PFSK-1 (cell line): ENCODE data around the gene MATN1.

Experiments used
- FOXP2 ChIP-seq: optimal IDR thresholded peaks from 2 replicates; pipeline ENCODE3; 2011; ENCODE audit warnings: borderline replicate concordance, control low read depth, inconsistent platforms; ENCODE audit not compliant: insufficient read depth; ENCODE audit errors: extremely low read length, extremely low read depth
- POLR2AphosphoS5 ChIP-seq: IDR thresholded peaks from 2 replicates; pipeline ENCODE4 v1.6.1; 2012; ENCODE audit warnings: low read depth, mild to moderate bottlenecking, control low read depth, low read length, moderate library complexity
- SIN3A ChIP-seq: IDR thresholded peaks from 2 replicates; pipeline ENCODE4 v1.6.1; 2012; ENCODE audit warnings: mild to moderate bottlenecking, low read length, moderate library complexity, borderline replicate concordance; ENCODE audit not compliant: insufficient read depth
- TAF1 ChIP-seq: IDR thresholded peaks from 2 replicates; pipeline ENCODE4 v1.6.1; 2012; ENCODE audit warnings: low read length, control low read depth, borderline replicate concordance; ENCODE audit not compliant: insufficient read depth
- TF ChIP-seq, protein P1 (sequence below), 2 experiments: IDR thresholded peaks; 2 replicates each; pipeline versions ENCODE4 v1.6.1 to v1.8.0; 2011 to 2012; ENCODE audit warnings: low read depth in 2 of 2, low read length in 2 of 2, control low read depth in 1 of 2, inconsistent platforms in 1 of 2, mild to moderate bottlenecking in 1 of 2, moderate library complexity in 1 of 2; ENCODE audit not compliant: insufficient read depth in 1 of 2

- TF ChIP-seq, protein P1, sequence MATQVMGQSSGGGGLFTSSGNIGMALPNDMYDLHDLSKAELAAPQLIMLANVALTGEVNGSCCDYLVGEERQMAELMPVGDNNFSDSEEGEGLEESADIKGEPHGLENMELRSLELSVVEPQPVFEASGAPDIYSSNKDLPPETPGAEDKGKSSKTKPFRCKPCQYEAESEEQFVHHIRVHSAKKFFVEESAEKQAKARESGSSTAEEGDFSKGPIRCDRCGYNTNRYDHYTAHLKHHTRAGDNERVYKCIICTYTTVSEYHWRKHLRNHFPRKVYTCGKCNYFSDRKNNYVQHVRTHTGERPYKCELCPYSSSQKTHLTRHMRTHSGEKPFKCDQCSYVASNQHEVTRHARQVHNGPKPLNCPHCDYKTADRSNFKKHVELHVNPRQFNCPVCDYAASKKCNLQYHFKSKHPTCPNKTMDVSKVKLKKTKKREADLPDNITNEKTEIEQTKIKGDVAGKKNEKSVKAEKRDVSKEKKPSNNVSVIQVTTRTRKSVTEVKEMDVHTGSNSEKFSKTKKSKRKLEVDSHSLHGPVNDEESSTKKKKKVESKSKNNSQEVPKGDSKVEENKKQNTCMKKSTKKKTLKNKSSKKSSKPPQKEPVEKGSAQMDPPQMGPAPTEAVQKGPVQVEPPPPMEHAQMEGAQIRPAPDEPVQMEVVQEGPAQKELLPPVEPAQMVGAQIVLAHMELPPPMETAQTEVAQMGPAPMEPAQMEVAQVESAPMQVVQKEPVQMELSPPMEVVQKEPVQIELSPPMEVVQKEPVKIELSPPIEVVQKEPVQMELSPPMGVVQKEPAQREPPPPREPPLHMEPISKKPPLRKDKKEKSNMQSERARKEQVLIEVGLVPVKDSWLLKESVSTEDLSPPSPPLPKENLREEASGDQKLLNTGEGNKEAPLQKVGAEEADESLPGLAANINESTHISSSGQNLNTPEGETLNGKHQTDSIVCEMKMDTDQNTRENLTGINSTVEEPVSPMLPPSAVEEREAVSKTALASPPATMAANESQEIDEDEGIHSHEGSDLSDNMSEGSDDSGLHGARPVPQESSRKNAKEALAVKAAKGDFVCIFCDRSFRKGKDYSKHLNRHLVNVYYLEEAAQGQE (IDR thresholded peaks at IDR 0.05; ENCODE audit: insufficient read depth in 1 of 2, low read depth in 2 of 2, low read length in 2 of 2) = no peak
- TF ChIP-seq POLR2AphosphoS5 (no peak), SIN3A (no peak), TAF1 (no peak), FOXP2 (no peak)
These were observed 2.2 kb upstream of the MATN1 start for GRCh38 chr1:30725450-30726095.
